ENCODE data around the gene ITPKB. TPM values are rescaled to one million over a fixed set of nuclear protein-coding genes. Genes with fewer than 3 reads are reported as not detected.

ITPKB gene
- total and polyA plus RNA-seq, 2 experiments from 2014 or later, result 0.31 to 5.2 TPM

GRCh38 chr1:226588484-226588883 is 150.6 kb downstream of the ITPKB start:
- Histone ChIP-seq H2AFZ (no peak overlapping the region), H3K79me2 (replicated peaks; ENCODE audit: insufficient read depth) (no peaks in the 10 kb centered on the region), H3K4me3 (no peak overlapping the region), H3K9me2 (ENCODE audit: insufficient read depth) (no peaks in the 10 kb centered on the region), H3K27me3 (ENCODE audit: insufficient read depth) (no peaks in the 10 kb centered on the region), H4K20me1 (replicated peaks; ENCODE audit: insufficient read depth) (no peaks in the 10 kb centered on the region), H3K36me3 (ENCODE audit: insufficient read depth) (no peaks in the 10 kb centered on the region), H3K4me1 (ENCODE audit: insufficient read depth) (no peaks in the 10 kb centered on the region), H3K27ac (ENCODE audit: low read depth) (no peak overlapping the region), H3F3A (replicated peaks; ENCODE audit: low read depth) (no peaks in the 10 kb centered on the region), H3K4me2 (no peak overlapping the region)
- H3K36me3 Mint-ChIP-seq (ENCODE audit: low read depth), result no peaks in the 10 kb centered on the region
- no peak for TF ChIP-seq POLR2AphosphoS5 (IDR thresholded peaks at IDR 0.05; ENCODE audit: low read depth)
- no peak for TF ChIP-seq EZH2 (IDR thresholded peaks at IDR 0.05; ENCODE audit: low read depth, unreplicated experiment)
- TF ChIP-seq ETS1 (IDR thresholded peaks at IDR 0.05), result no peak
- TF ChIP-seq CTCF (conservative IDR thresholded peaks at IDR 0.05; ENCODE audit: low read depth in 2 of 2), result no peak
- TF ChIP-seq NANOG (IDR thresholded peaks at IDR 0.05; ENCODE audit: borderline replicate concordance), result no peak
- no peak for TF ChIP-seq ZNF331 (CRISPR knock-in tag; IDR thresholded peaks at IDR 0.05; ENCODE audit: low read depth)
- no peak for TF ChIP-seq ZNF114 (CRISPR knock-in tag; IDR thresholded peaks at IDR 0.05)
- no peaks in the 10 kb centered on the region for H3K9me3 Mint-ChIP-seq
- ATAC-seq, result no peak
- H3K27me3 Mint-ChIP-seq (ENCODE audit: insufficient read depth, low read depth, poor library complexity), result peaks cover 12% of the 10 kb centered on the region
- H3K4me1 Mint-ChIP-seq, result peaks cover 10% of the 10 kb centered on the region
- no peak for DNase-seq (ENCODE audit: low spot score)
- no peak overlapping the region for H3K4me3 Mint-ChIP-seq
- no peak overlapping the region for H3K27ac Mint-ChIP-seq

GRCh38 chr1:226586650-226587422 is 152.2 kb downstream of the ITPKB start:
- Mint-ChIP-seq H3K4me3 (no peak overlapping the region), H3K27ac (no peak overlapping the region), H3K4me1 (peaks cover 10% of the 10 kb centered on the region), H3K27me3 (ENCODE audit: insufficient read depth, low read depth, poor library complexity) (peaks cover 10% of the 10 kb centered on the region), H3K9me3 (no peaks in the 10 kb centered on the region), H3K36me3 (ENCODE audit: low read depth) (no peaks in the 10 kb centered on the region)
- Histone ChIP-seq H3K4me3 (no peak overlapping the region), H3K27me3 (ENCODE audit: insufficient read depth) (no peaks in the 10 kb centered on the region), H2AFZ (no peak overlapping the region), H3K4me2 (no peak overlapping the region), H3K9me2 (ENCODE audit: insufficient read depth) (no peaks in the 10 kb centered on the region), H3K27ac (ENCODE audit: low read depth) (no peak overlapping the region), H3K36me3 (ENCODE audit: insufficient read depth) (no peaks in the 10 kb centered on the region), H3K79me2 (replicated peaks; ENCODE audit: insufficient read depth) (no peaks in the 10 kb centered on the region), H3F3A (replicated peaks; ENCODE audit: low read depth) (no peaks in the 10 kb centered on the region), H4K20me1 (replicated peaks; ENCODE audit: insufficient read depth) (no peaks in the 10 kb centered on the region), H3K4me1 (ENCODE audit: insufficient read depth) (no peaks in the 10 kb centered on the region)
- DNase-seq (ENCODE audit: low spot score), result no peak
- ATAC-seq, result no peak
- TF ChIP-seq POLR2AphosphoS5 (IDR thresholded peaks at IDR 0.05; ENCODE audit: low read depth) (no peak), REST (IDR thresholded peaks at IDR 0.05; ENCODE audit: unreplicated experiment) (no peak), ETS1 (IDR thresholded peaks at IDR 0.05) (no peak), NANOG (IDR thresholded peaks at IDR 0.05; ENCODE audit: borderline replicate concordance) (no peak)

Data from GM23338 (cell line).